ENCODE data around the gene PLA2G2D. TPM values are rescaled to one million over a fixed set of nuclear protein-coding genes. Genes with fewer than 3 reads are reported as not detected.

Gene PLA2G2D
- total RNA-seq, 2 donors from 2014 or later, result not detected

- DNase-seq (ENCODE audit: low spot score) (no peak), ATAC-seq (ENCODE audit: insufficient number of reproducible peaks, low FRiP score, low read depth) (no peak)
- H3K4me3 ChIP-seq, result no peak overlapping the region
- no peaks in the 10 kb centered on the region for H3K4me1 ChIP-seq (ENCODE audit: control insufficient read depth in 1 of 2, low read depth in 2 of 2)
- H3K36me3 ChIP-seq, result no peaks in the 10 kb centered on the region
- no peaks in the 10 kb centered on the region for H3K9me3 ChIP-seq
- H3K27me3 ChIP-seq (replicated peaks; ENCODE audit: insufficient read depth), result no peaks in the 10 kb centered on the region
- no peak for TF ChIP-seq CTCF (IDR thresholded peaks at IDR 0.05)
- no peak overlapping the region for H3K27ac ChIP-seq
Observed at GRCh38 chr1:20108366-20109123, 10.8 kb downstream of the PLA2G2D start.

- ATAC-seq (ENCODE audit: insufficient number of reproducible peaks, low FRiP score, low read depth) (no peak), DNase-seq (ENCODE audit: low spot score) (no peak)
- Histone ChIP-seq H3K27ac (no peak overlapping the region), H3K4me3 (no peak overlapping the region), H3K27me3 (replicated peaks; ENCODE audit: insufficient read depth) (no peaks in the 10 kb centered on the region), H3K9me3 (no peaks in the 10 kb centered on the region), H3K4me1 (ENCODE audit: control insufficient read depth in 1 of 2, low read depth in 2 of 2) (no peaks in the 10 kb centered on the region), H3K36me3 (no peaks in the 10 kb centered on the region)
- TF ChIP-seq CTCF (IDR thresholded peaks at IDR 0.05), result no peak
Observed at GRCh38 chr1:20107796-20108195, 11.5 kb downstream of the PLA2G2D start.

GRCh38 chr1:20107351-20107750 is 12.0 kb downstream of the PLA2G2D start:
- TF ChIP-seq CTCF (IDR thresholded peaks at IDR 0.05), result no peak
- ATAC-seq (ENCODE audit: insufficient number of reproducible peaks, low FRiP score, low read depth) (no peak), DNase-seq (ENCODE audit: low spot score) (no peak)
- Histone ChIP-seq H3K27ac (no peak overlapping the region), H3K4me3 (no peak overlapping the region), H3K36me3 (no peaks in the 10 kb centered on the region), H3K9me3 (no peaks in the 10 kb centered on the region), H3K27me3 (replicated peaks; ENCODE audit: insufficient read depth) (no peaks in the 10 kb centered on the region), H3K4me1 (ENCODE audit: control insufficient read depth in 1 of 2, low read depth in 2 of 2) (no peaks in the 10 kb centered on the region)

GRCh38 chr1:20105856-20106255 is 13.5 kb downstream of the PLA2G2D start:
- Histone ChIP-seq H3K4me1 (ENCODE audit: control insufficient read depth in 1 of 2, low read depth in 2 of 2) (no peaks in the 10 kb centered on the region), H3K9me3 (no peaks in the 10 kb centered on the region), H3K27me3 (replicated peaks; ENCODE audit: insufficient read depth) (no peaks in the 10 kb centered on the region), H3K36me3 (no peaks in the 10 kb centered on the region), H3K4me3 (no peak overlapping the region), H3K27ac (no peak overlapping the region)
- DNase-seq (ENCODE audit: low spot score), result no peak
- ATAC-seq (ENCODE audit: insufficient number of reproducible peaks, low FRiP score, low read depth), result no peak
- TF ChIP-seq CTCF (IDR thresholded peaks at IDR 0.05), result no peak

- H3K27ac ChIP-seq, result no peak overlapping the region
- DNase-seq (ENCODE audit: low spot score) (no peak), ATAC-seq (ENCODE audit: insufficient number of reproducible peaks, low FRiP score, low read depth) (no peak)
- H3K9me3 ChIP-seq, result no peaks in the 10 kb centered on the region
- no peaks in the 10 kb centered on the region for H3K36me3 ChIP-seq
- no peaks in the 10 kb centered on the region for H3K27me3 ChIP-seq (replicated peaks; ENCODE audit: insufficient read depth)
- no peak for TF ChIP-seq CTCF (IDR thresholded peaks at IDR 0.05)
- H3K4me1 ChIP-seq (ENCODE audit: control insufficient read depth in 1 of 2, low read depth in 2 of 2), result no peaks in the 10 kb centered on the region
- no peak overlapping the region for H3K4me3 ChIP-seq
Observed at GRCh38 chr1:20102875-20103274, 16.5 kb downstream of the PLA2G2D start.

Data from thoracic aorta (tissue), 2 donors.